HepG2 (cell line): ENCODE measurements around the gene ABHD12. TPM values are rescaled to one million over a fixed set of nuclear protein-coding genes. Genes with fewer than 3 reads are reported as not detected.

ENCODE experiments used
- FOXM1 ChIP-seq: sonication (generic); formaldehyde crosslinking; IDR thresholded peaks from 2 replicates; pipeline ENCODE4 v1.5.0; 2020; ENCODE audit warnings: missing genetic modification reagents
- HNRNPL ChIP-seq: fragments of 200-400 bp; formaldehyde crosslinking; IDR thresholded peaks from 2 replicates; pipeline ENCODE4 v1.6.1; 2017; ENCODE audit warnings: mild to moderate bottlenecking, low read depth, low read length
- HOXA5 ChIP-seq: sonication (generic); formaldehyde crosslinking; IDR thresholded peaks from 2 replicates; pipeline ENCODE4 v1.4.0; 2020; ENCODE audit warnings: missing genetic modification reagents
- MYC ChIP-seq: sonication (generic); formaldehyde crosslinking; IDR thresholded peaks from 2 replicates; pipeline ENCODE4 v1.9.0; 2021; ENCODE audit warnings: missing genetic modification reagents, borderline replicate concordance
- PRDM4 ChIP-seq: sonication (generic); formaldehyde crosslinking; IDR thresholded peaks from 2 replicates; pipeline ENCODE4 v1.9.0; 2021; ENCODE audit warnings: missing genetic modification reagents, borderline replicate concordance
- U2AF1 ChIP-seq: fragments of 200-400 bp; formaldehyde crosslinking; optimal IDR thresholded peaks from 2 replicates; pipeline ENCODE3; 2017; ENCODE audit warnings: mild to moderate bottlenecking, low read depth, low read length
- YY1 ChIP-seq: IDR thresholded peaks from 2 replicates; pipeline ENCODE4 v1.6.1; 2011; ENCODE audit warnings: low read length, low read depth, moderate library complexity, mild to moderate bottlenecking; ENCODE audit not compliant: insufficient read depth, insufficient replicate concordance
- ZFP36L2 ChIP-seq: sonication (generic); formaldehyde crosslinking; IDR thresholded peaks from 2 replicates; pipeline ENCODE4 v1.4.0; 2020; ENCODE audit warnings: missing genetic modification reagents
- ZKSCAN8 ChIP-seq: IDR thresholded peaks from 2 replicates; pipeline ENCODE4 v1.6.1; 2016; ENCODE audit warnings: borderline replicate concordance, missing genetic modification reagents, missing compliant biosample characterization
- ZNF136 ChIP-seq: sonication (generic); formaldehyde crosslinking; IDR thresholded peaks from 2 replicates; pipeline ENCODE4 v1.8.1; 2022; ENCODE audit warnings: low read depth, mild to moderate bottlenecking, moderate library complexity, missing genetic modification reagents
- ZNF747 ChIP-seq: sonication (generic); formaldehyde crosslinking; IDR thresholded peaks from 2 replicates; pipeline ENCODE4 v1.8.1; 2023; ENCODE audit warnings: missing genetic modification reagents, mild to moderate bottlenecking, borderline replicate concordance
- ZSCAN31 ChIP-seq: sonication (generic); formaldehyde crosslinking; IDR thresholded peaks from 2 replicates; pipeline ENCODE4 v1.5.0; 2020; ENCODE audit warnings: low read depth, mild to moderate bottlenecking, missing genetic modification reagents
- polyA plus RNA-seq, 8 experiments: library from polyadenylated mRNA; depleted of rRNA in 3 of 8; stranded (reverse) in 7 of 8; unstranded in 1 of 8; fragments of >200 nt; fragmentation: Illumina TruSeq in 4 of 8; extraction: Trizol in 4 of 8; gene quantifications; 2 replicates each; pipeline versions ENCODE4 v1.2.1 to v1.2.3, GENCODE V29; 2011 to 2016; ENCODE audit warnings: low read depth in 4 of 8, missing spikeins in 1 of 8, mixed read lengths in 1 of 8; ENCODE audit not compliant: insufficient read depth in 1 of 8
- total RNA-seq, 5 experiments: library from RNA; depleted of rRNA; stranded (reverse); fragments of >200 nt; fragmentation: Illumina TruSeq; extraction: Trizol; gene quantifications; 2 replicates each; pipeline ENCODE4 v1.2.3, GENCODE V29; 2016; ENCODE audit warnings: low read depth in 1 of 5
- TF ChIP-seq, protein P1 (sequence below): sonication (generic); formaldehyde crosslinking; IDR thresholded peaks from 2 replicates; pipeline ENCODE4 v1.4.0; 2020; ENCODE audit warnings: missing genetic modification reagents, borderline replicate concordance
- TF ChIP-seq, protein P2 (sequence below): sonication (generic); formaldehyde crosslinking; IDR thresholded peaks from 2 replicates; pipeline ENCODE4 v1.4.0; 2020; ENCODE audit warnings: missing genetic modification reagents
- TF ChIP-seq, protein P3 (sequence below), 2 experiments: sonication (generic) in 1 of 2; formaldehyde crosslinking in 1 of 2; IDR thresholded peaks; 2 replicates each; pipeline versions ENCODE4 v1.4.0 to v1.6.1; 2018 to 2020; ENCODE audit warnings: missing genetic modification reagents in 2 of 2, borderline replicate concordance in 1 of 2, low read depth in 1 of 2, mild to moderate bottlenecking in 1 of 2, missing biosample characterization in 1 of 2

Gene ABHD12
- total and polyA plus RNA-seq, 2 of the 13 experiments (the other 11 are each of a cell fraction or from before 2014, with no cell fraction given), result 23.5 to 72.1 TPM

DNA sequence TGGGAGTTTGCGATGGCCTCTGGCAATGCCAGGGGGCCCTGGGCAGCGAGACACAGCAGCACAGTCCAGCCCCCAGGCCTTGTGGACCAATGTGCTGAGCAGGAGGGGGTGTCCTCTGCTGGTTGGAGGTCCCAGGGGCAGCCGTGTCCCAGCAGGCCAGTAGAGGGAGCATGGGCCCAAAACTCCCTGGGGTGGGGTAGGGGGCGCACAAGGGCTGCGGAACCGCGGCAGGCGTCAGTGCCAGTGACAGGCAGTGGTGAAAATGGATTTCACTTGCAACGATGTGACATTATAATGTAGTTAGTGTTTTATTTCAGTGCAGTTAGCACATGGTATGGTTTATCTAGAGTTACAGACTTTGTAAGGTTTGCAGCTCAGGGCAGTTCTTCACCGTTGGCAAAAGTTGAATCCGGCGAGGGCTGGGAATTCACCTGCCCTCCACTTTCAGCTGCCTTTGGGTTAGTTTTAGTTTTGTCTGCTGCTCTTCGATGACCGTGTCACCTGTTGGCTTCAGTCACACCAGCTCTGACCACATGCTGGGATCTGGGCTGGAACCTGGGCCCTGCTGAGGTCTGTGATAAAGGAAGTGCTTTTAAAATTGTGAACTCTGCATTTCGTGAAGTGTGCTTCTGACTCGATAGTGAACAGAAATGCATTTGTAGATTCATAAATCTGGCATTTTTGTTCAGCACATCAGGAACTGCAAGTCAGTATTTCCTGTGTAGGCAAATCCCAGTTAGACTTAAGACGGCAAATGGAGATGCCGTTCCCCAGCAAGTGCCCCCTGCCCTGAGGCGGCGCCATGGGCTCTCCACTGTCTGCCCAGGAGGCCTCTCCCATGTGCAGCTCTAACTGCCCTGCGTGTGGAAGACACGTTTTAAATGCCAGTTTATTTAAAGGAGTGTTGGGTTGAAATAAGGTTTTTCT lies 95.9 kb downstream of the ABHD12 start (continued):
- TF ChIP-seq, protein P1, sequence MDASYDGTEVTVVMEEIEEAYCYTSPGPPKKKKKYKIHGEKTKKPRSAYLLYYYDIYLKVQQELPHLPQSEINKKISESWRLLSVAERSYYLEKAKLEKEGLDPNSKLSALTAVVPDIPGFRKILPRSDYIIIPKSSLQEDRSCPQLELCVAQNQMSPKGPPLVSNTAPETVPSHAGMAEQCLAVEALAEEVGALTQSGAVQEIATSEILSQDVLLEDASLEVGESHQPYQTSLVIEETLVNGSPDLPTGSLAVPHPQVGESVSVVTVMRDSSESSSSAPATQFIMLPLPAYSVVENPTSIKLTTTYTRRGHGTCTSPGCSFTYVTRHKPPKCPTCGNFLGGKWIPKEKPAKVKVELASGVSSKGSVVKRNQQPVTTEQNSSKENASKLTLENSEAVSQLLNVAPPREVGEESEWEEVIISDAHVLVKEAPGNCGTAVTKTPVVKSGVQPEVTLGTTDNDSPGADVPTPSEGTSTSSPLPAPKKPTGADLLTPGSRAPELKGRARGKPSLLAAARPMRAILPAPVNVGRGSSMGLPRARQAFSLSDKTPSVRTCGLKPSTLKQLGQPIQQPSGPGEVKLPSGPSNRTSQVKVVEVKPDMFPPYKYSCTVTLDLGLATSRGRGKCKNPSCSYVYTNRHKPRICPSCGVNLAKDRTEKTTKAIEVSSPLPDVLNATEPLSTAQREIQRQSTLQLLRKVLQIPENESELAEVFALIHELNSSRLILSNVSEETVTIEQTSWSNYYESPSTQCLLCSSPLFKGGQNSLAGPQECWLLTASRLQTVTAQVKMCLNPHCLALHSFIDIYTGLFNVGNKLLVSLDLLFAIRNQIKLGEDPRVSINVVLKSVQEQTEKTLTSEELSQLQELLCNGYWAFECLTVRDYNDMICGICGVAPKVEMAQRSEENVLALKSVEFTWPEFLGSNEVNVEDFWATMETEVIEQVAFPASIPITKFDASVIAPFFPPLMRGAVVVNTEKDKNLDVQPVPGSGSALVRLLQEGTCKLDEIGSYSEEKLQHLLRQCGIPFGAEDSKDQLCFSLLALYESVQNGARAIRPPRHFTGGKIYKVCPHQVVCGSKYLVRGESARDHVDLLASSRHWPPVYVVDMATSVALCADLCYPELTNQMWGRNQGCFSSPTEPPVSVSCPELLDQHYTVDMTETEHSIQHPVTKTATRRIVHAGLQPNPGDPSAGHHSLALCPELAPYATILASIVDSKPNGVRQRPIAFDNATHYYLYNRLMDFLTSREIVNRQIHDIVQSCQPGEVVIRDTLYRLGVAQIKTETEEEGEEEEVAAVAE, result peak; percentile 77; the same call in 1 of the 2 replicates
- TF ChIP-seq HOXA5 (CRISPR knock-in tag) (peak; percentile 79), YY1 (peak; percentile 70), FOXM1 (CRISPR knock-in tag) (no peak), ZKSCAN8 (peak; percentile 48; the same call in 1 of the 2 replicates), ZSCAN31 (CRISPR knock-in tag) (peak; percentile 67; the same call in 1 of the 2 replicates), ZFP36L2 (no peak), U2AF1 (no peak), PRDM4 (CRISPR knock-in tag) (no peak), MYC (peak; percentile 80; the same call in 1 of the 2 replicates), ZNF136 (CRISPR knock-in tag) (no peak), HNRNPL (peak; percentile 75; the same call in 1 of the 2 replicates), ZNF747 (peak; percentile 39; the same call in 1 of the 2 replicates)
- TF ChIP-seq, protein P2, sequence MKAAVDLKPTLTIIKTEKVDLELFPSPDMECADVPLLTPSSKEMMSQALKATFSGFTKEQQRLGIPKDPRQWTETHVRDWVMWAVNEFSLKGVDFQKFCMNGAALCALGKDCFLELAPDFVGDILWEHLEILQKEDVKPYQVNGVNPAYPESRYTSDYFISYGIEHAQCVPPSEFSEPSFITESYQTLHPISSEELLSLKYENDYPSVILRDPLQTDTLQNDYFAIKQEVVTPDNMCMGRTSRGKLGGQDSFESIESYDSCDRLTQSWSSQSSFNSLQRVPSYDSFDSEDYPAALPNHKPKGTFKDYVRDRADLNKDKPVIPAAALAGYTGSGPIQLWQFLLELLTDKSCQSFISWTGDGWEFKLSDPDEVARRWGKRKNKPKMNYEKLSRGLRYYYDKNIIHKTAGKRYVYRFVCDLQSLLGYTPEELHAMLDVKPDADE (CRISPR knock-in tag), result no peak; the same call in 1 of the 2 replicates
- TF ChIP-seq, protein P3, sequence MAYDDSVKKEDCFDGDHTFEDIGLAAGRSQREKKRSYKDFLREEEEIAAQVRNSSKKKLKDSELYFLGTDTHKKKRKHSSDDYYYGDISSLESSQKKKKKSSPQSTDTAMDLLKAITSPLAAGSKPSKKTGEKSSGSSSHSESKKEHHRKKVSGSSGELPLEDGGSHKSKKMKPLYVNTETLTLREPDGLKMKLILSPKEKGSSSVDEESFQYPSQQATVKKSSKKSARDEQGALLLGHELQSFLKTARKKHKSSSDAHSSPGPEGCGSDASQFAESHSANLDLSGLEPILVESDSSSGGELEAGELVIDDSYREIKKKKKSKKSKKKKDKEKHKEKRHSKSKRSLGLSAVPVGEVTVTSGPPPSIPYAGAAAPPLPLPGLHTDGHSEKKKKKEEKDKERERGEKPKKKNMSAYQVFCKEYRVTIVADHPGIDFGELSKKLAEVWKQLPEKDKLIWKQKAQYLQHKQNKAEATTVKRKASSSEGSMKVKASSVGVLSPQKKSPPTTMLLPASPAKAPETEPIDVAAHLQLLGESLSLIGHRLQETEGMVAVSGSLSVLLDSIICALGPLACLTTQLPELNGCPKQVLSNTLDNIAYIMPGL (CRISPR knock-in tag; IDR thresholded peaks at IDR 0.05; ENCODE audit: borderline replicate concordance in 1 of 2, low read depth in 1 of 2), result peak; percentile 97 to 99
